ENCODE results near the gene WNT3A.

WNT3A gene

DNA sequence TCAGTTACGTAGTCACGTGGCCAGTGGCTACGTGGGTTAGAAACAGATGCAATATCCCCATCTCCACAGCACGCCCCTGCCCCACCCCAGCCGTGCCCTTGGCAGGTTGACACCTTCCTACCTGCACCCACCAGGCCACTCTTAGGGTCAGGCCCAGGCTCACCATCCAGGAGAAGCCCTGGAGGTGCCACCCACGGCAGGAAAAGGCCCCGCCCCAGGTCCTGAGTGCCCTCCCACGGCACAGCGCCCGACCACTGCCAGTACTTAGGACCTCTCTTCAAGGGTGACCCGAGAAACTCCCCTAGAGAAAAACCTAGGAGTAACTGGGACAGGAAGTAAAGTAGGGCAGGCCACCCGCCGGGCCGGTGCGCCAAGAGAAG, 94.8 kb downstream of the WNT3A start:
- DNase-seq (ENCODE audit: low read depth): no peak

- DNase-seq (ENCODE audit: low read depth): no peak
These were observed 95.4 kb downstream of the WNT3A start for GRCh38 chr1:228101994-228102790.

DNA sequence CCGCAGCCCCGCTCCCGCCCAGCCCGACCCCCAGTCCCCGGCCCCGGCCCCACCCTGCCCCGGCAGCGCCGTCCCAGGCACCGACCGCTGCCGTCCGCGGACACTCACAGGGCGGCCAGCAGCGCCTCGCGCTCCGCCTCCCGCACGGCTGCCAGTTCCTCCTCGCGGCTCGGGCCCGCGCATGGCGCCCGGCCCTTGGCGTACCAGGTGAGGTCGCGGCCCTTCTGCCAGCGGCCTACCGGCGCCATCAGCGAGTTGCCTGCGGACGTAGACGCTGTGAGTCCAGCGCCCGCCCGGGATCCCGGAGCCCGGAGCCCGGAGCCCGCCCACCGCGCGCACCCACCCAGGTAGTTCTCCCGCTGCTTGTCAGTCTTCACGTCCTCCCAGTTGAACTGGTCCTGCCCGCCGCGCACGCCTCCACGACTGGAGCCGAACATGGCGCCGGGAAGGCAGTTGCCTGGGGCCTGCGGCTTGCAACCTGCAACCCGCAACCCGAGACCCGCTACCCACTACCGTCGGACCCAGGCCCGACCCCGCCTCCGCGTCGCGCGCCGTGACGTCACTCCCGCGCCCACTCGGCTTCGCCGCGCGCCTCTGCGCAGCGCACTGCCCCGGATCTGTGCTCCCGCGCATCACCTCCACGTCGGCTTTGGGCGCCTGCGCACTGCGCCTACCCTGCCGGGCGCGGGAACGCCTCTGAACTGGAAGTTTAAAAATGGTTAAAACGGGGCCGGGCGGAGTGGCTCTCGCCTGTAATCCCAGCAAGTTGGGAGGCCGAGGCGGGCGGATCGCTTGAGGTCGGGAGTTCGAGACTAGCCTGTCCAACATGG, 96.2 kb downstream of the WNT3A start, which contains the start of gene C1orf35:
C1orf35 (minus strand) TSS at position 535 of the 830 bp plus-strand sequence; CDS start at position 437, 98 bp downstream.
- peak; percentile 85 for DNase-seq (ENCODE audit: low read depth)

- no peak for DNase-seq (ENCODE audit: low read depth)
These were observed 97.9 kb downstream of the WNT3A start for GRCh38 chr1:228104526-228105269.

GRCh38 chr1:228105270-228105995, 98.6 kb downstream of the WNT3A start:
- DNase-seq (ENCODE audit: low read depth): no peak

DNA sequence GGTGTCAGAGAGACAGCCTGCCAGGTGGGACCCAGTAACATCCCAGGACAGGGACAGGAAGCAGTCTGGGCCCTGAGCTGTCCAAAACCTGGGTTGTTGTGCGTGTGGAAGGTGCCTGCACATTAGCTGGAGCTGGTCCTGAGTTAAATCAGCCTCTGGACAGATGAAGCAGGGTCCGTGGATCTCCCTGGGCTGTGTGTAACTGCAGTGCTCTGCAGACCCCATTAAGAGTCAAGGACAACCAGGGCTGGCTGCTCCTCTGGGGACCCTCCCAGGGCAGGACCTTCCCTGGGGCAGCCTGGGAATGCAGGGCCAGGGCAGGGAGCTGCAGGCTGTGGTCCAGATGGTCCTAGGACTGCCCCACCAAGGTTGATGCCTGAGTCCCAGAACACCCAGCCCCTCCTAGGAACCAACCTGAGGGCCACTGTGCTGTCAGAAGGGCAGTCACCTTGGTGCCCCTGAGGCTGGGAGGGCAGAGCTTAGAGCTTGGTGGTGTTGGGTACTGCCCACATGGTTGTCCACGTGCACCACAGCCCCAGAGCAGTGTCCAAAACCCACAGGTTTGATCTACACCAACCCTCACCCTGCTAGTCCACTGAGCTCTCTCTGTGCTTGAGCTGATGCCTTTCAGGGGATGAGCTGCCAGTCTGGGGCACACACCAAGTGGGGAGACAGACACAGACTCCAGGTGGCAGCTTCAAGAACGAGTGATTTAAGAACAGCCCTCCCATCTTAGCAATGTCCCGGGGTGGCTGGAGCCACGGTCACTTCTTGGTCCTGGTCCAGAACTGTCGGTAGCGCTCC, 99.4 kb downstream of the WNT3A start:
- DNase-seq (ENCODE audit: low read depth): no peak

GRCh38 chr1:228106800-228107054, 99.9 kb downstream of the WNT3A start:
- no peak for DNase-seq (ENCODE audit: low read depth)

DNA sequence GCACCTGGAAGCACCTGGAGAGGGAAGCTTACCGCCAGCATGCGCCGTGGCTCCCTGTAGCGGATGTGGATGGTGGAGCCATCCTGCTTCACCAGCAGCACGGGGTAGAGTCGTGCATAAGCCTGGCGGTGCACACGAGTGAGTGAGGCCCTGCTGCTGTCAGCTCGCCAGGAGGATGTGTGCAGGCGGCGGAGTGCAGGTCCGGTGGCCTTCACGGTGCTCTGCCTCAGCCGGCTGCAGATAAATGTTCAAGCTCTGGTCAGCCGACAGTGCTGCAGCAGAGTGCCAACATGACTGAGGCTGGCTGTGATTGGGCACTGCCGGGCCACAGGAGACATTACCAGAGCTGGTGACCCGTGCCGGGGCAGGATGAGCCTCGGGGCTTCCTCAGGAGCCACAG, 100.8 kb downstream of the WNT3A start:
- DNase-seq (ENCODE audit: low read depth): no peak

- no peak for DNase-seq (ENCODE audit: low read depth)
These were observed 101.4 kb downstream of the WNT3A start for GRCh38 chr1:228108055-228108690.

DNA sequence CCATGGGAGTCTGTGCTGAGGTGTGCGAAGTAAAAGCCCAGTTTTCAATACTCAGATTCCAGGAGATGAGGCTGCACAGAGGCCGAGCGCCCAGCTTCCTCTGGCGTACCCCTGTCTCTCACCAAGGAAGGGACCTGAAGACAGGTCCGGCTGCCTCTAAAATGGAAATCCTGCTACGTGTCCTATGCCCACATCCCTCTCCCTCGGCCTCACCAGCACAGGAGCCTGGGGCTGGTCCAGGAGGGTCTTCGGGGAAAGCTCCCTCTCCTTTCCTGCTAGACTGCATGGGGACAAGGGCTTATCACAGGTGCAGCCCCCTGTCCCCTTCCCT, 101.9 kb downstream of the WNT3A start:
- no peak for DNase-seq (ENCODE audit: low read depth)

DNA sequence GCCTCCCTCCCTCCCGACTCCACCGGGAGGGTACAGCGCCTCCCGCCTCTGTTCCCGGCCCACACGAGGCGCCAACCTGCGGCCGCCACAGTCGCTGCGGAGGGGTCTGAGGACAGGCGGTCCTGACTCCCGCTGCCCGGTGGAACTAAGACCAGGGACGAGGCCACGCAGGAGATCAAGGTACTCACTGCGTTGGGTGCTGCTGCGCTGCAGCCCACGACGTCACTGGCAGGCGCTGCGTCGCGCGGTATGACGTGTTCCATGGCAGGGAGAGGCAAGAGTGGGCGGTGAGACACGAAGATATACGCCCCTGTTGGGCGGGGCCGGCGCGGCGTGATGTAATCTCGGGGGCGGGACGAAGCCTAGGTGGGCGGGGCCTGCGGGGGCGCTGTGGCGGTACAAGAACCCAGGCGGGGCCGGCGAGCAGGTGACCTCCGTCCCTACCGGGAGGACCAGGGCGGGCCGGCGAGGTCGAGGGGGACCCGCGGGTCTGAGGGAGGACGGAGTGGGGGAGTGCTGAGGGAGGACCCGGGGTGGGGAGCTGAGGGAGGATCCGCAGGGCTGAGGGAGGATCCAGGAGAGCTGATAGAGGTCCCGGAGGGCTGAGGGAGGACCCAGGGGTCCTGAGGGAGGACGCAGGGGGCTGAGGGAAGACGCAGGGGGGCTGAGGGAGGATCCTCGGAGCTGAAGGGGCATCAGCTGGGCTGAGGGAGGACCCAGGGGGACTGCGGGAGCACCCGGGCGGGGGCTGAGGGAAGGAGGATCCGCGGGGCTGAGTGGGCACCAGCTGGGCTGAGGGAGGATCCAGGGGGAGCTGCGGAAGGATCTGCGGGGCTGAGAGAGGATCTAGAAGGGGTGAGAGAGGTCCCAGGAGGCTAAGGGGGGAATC, 102.5 kb downstream of the WNT3A start, which contains the start of gene MRPL55:
MRPL55 (minus strand) TSS at position 227 of the 889 bp plus-strand sequence. CDS start 1,039 bp downstream, outside the sequence.
- DNase-seq (ENCODE audit: low read depth): peak; percentile 93

DNA sequence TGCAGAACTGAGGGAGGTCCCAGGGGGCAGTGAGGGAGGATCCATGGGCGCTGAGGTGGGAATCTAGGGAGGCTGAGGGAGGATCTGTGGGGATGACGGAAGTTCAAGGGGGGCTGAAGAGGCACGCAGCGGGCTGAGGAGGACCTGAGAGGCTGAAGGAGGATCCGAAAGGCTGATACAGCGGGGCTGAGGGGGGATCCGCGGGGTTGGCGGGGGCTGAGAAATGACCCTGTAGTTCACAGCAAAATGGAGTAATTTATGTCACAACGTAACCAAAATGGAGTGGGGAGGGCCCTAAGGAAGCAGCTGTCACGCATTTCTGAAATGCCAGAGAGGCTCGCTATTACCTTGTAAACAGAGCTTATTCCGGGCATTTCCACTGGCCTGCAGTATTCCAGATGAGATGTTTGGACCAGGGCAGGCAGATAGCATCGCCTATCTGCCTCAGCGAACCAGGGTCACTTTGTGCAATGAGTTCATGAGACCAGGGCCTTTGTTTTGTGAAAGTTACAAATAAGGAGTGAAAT, 103.2 kb downstream of the WNT3A start:
- DNase-seq (ENCODE audit: low read depth): no peak

GRCh38 chr1:228110556-228110955, 103.8 kb downstream of the WNT3A start:
- DNase-seq (ENCODE audit: low read depth): no peak

Data from fibroblast of gingiva (primary cell).